ENCODE measurements around the gene LSM4.

DNA sequence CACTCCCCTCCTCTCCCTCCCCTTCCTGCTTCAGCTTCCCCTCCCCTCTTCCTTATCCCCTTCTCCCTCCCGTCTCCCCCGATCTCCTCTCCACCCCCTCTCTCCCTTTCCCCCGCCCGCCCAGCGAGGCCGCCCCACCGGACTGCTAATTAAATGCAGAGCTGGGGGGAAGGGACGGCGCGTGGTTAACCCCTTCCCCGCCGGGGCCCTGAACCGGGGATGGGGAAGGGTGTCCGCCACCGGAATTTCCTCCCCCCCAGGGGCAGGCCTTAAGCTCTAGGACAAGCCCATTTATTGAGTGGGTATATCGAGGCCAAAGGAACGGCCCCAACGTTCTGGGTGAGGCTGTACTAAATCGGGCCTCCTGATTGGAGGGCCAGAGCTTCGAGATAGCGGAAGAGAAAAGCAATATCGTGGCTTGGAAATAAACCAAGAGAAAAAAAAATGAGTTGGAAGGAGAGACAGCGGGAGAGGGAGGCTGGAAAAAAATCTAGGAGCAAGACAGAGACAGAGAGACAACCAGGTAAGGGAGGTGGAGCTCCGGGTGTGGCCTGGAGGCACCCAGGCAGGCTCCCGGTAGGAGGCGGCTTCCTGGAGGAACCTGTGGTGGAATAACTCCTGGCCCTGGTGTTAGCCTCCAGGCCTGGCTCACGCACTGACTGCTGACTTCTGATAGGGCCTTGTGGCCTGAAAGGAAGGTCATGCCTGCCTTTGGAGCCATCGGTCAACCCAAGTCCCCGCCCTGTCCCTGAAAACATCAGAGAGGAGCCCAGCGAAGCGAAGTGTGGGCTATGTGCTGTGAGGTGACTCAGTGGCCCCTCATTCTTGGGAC is 29.9 kb downstream of the LSM4 start:
- TF ChIP-seq, protein P1, sequence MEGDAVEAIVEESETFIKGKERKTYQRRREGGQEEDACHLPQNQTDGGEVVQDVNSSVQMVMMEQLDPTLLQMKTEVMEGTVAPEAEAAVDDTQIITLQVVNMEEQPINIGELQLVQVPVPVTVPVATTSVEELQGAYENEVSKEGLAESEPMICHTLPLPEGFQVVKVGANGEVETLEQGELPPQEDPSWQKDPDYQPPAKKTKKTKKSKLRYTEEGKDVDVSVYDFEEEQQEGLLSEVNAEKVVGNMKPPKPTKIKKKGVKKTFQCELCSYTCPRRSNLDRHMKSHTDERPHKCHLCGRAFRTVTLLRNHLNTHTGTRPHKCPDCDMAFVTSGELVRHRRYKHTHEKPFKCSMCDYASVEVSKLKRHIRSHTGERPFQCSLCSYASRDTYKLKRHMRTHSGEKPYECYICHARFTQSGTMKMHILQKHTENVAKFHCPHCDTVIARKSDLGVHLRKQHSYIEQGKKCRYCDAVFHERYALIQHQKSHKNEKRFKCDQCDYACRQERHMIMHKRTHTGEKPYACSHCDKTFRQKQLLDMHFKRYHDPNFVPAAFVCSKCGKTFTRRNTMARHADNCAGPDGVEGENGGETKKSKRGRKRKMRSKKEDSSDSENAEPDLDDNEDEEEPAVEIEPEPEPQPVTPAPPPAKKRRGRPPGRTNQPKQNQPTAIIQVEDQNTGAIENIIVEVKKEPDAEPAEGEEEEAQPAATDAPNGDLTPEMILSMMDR (IDR thresholded peaks at IDR 0.05): no peak
- TF ChIP-seq EZH2 (IDR thresholded peaks at IDR 0.05) (no peak), EZH2phosphoT487 (IDR thresholded peaks at IDR 0.05) (peak; percentile 37)

Data from neural progenitor cell (in vitro differentiated cells).